GM12878 (cell line): Measurements from ENCODE around the gene U2AF2. TPM values are rescaled to one million over a fixed set of nuclear protein-coding genes. Genes with fewer than 3 reads are reported as not detected.

Source experiments
- ATAC-seq: fragments of 200-7000 bp; cut with Tn5 transposase; 3 replicates; pipeline ENCODE4 v1.9.1; 2020; ENCODE audit warnings: mild to moderate bottlenecking, moderate library complexity
- BruUV-seq: library from RNA; stranded (reverse); fragments of 400-500 nt; replicated peaks from 2 replicates; lab custom pipeline; 2021; lab: Mats Ljungman, UMichigan
- CTCF ChIA-PET: fragments of 300-600 bp; sonication (Branson Sonifier 250); formaldehyde crosslinking; extraction: SDS; loops from one replicate; lab custom pipeline; 2021; ENCODE audit warnings: inconsistent platforms; lab: Yijun Ruan, JAX
- POLR2A ChIA-PET: fragments of 350-600 bp; formaldehyde crosslinking; extraction: SDS; loops from one replicate; lab custom pipeline; 2021; ENCODE audit warnings: inconsistent platforms; lab: Charles Lee
- RAD21 ChIA-PET: fragments of 300-600 bp; sonication (Branson Sonifier 250); formaldehyde crosslinking; loops from one replicate; lab custom pipeline; 2023; ENCODE audit warnings: antibody characterized with exemption; ENCODE audit not compliant: unreplicated experiment; lab: Charles Lee
- SMC1A ChIA-PET: fragments of 300-600 bp; sonication (Branson Sonifier 250); formaldehyde crosslinking; loops from one replicate; lab custom pipeline; 2023; ENCODE audit not compliant: unreplicated experiment, uncharacterized antibody; lab: Charles Lee
- DNase-seq: peaks from one replicate; pipeline ENCODE4 v3.0.0-alpha.2; 2011; ENCODE audit warnings: low read depth, low spot score
- FAIRE-seq: peaks from 3 replicates; lab custom pipeline; 2011; peaks lifted over from hg19 to GRCh38; lab: Jason Lieb, UNC
- H2AFZ ChIP-seq: 2 replicates; pipeline ENCODE4 v1.6.0; 2011; ENCODE audit warnings: low read depth, low read length, control low read depth; ENCODE audit not compliant: control insufficient read depth
- H3K27ac ChIP-seq: 2 replicates; pipeline ENCODE4 v1.5.1; 2011; ENCODE audit warnings: control low read depth; ENCODE audit not compliant: control insufficient read depth, insufficient read depth
- H3K27me3 ChIP-seq, 2 experiments: replicated peaks in 1 of 2; 2 replicates each; pipeline versions ENCODE4 v1.6.0 to v1.6.1; 2011; ENCODE audit warnings: low read length in 1 of 2; ENCODE audit not compliant: control insufficient read depth in 2 of 2, insufficient read depth in 2 of 2
- H3K36me3 ChIP-seq, 2 experiments: 2 replicates each; pipeline ENCODE4 v1.5.1; 2011; ENCODE audit warnings: low read length in 1 of 2; ENCODE audit not compliant: control insufficient read depth in 2 of 2, insufficient read depth in 2 of 2
- H3K4me1 ChIP-seq: 2 replicates; pipeline ENCODE4 v1.6.1; 2011; ENCODE audit warnings: mild to moderate bottlenecking, low read length, moderate library complexity, mixed read lengths; ENCODE audit not compliant: control insufficient read depth, insufficient read depth
- H3K4me2 ChIP-seq: 2 replicates; pipeline ENCODE4 v1.6.0; 2011; ENCODE audit warnings: control low read depth; ENCODE audit not compliant: control insufficient read depth, insufficient read depth
- H3K4me3 ChIP-seq: fragments of 200-600 bp; sonication (generic); 2 replicates; pipeline ENCODE4 v1.5.1; 2016
- H3K79me2 ChIP-seq: 2 replicates; pipeline ENCODE4 v1.6.0; 2011; ENCODE audit warnings: low read length; ENCODE audit not compliant: control insufficient read depth, insufficient read depth
- H3K9ac ChIP-seq: 2 replicates; pipeline ENCODE4 v1.8.0; 2011; ENCODE audit warnings: low read length, control low read depth, mixed read lengths; ENCODE audit not compliant: control insufficient read depth, insufficient read depth
- H3K9me3 ChIP-seq: replicated peaks from 3 replicates; pipeline ENCODE4 v1.5.1; 2011; ENCODE audit warnings: mild to moderate bottlenecking, low read length; ENCODE audit not compliant: control insufficient read depth, insufficient read depth
- H4K20me1 ChIP-seq: 2 replicates; pipeline ENCODE4 v1.6.0; 2011; ENCODE audit not compliant: control insufficient read depth, insufficient read depth
- CHD1 ChIP-seq: IDR thresholded peaks from 2 replicates; pipeline ENCODE4 v1.6.1; 2012; ENCODE audit warnings: low read depth, low read length, improper control_type of control experiment
- ETV6 ChIP-seq, 2 experiments: fragments of 450-650 bp in 1 of 2; IDR thresholded peaks in 1 of 2; conservative IDR thresholded peaks in 1 of 2; 2 replicates each; pipeline ENCODE4 v1.6.1; 2014; ENCODE audit warnings: antibody characterized with exemption in 1 of 2, borderline replicate concordance in 1 of 2, low read depth in 1 of 2, mild to moderate bottlenecking in 1 of 2, moderate library complexity in 1 of 2
- PML ChIP-seq: IDR thresholded peaks from 2 replicates; pipeline ENCODE4 v1.6.1; 2012; ENCODE audit warnings: low read length, inconsistent platforms
- SRF ChIP-seq, 2 experiments: IDR thresholded peaks; 2 replicates each; pipeline ENCODE4 v1.6.1; 2011; ENCODE audit warnings: low read depth in 2 of 2, low read length in 2 of 2, mild to moderate bottlenecking in 1 of 2, moderate library complexity in 1 of 2
- YBX1 ChIP-seq: fragments of 450-650 bp; IDR thresholded peaks from 2 replicates; pipeline ENCODE4 v1.6.1; 2016; ENCODE audit warnings: antibody characterized with exemption
- WGBS: methylation state at CpG from one replicate; pipeline ENCODE4 v1.1.6; 2016; ENCODE audit warnings: low lambda C conversion rate; ENCODE audit not compliant: insufficient replicate concordance, insufficient coverage; ENCODE audit errors: missing lambda C conversion rate; 5-methylcytosine and 5-hydroxymethylcytosine counted together
- in situ Hi-C: fragments of 300-500 bp; cut with MboI; formaldehyde crosslinking; loops from 9 replicates; pipeline ENCODE4 v1.14.3; 2018; ENCODE audit warnings: mixed read lengths
- intact Hi-C: fragments of 100-400 bp; cut with micrococcal nuclease; formaldehyde crosslinking; loops from one replicate; pipeline ENCODE4 v1.14.2; 2022; ENCODE audit not compliant: unreplicated experiment
- polyA plus RNA-seq, 11 experiments: library from polyadenylated mRNA; depleted of rRNA in 4 of 11; unstranded in 6 of 11; stranded (reverse) in 5 of 11; fragments of >200 nt; fragmentation: Nextera tagmentation in 4 of 11; fragmentation: Illumina TruSeq in 1 of 11; extraction: Ambion mirVana in 4 of 11; extraction: Trizol in 1 of 11; gene quantifications; 1 replicate in 1 of 11; 2 replicates in 10 of 11; pipeline versions ENCODE4 v1.2.1 to v1.2.3, GENCODE V29; 2011 to 2016; ENCODE audit warnings: inconsistent platforms in 2 of 11, missing spikeins in 2 of 11, low read depth in 1 of 11
- total RNA-seq, 4 experiments: library from RNA; depleted of rRNA in 3 of 4; stranded (reverse); fragments of >200 nt in 3 of 4; fragmentation: Illumina TruSeq in 1 of 4; extraction: Trizol in 1 of 4; gene quantifications; 2 replicates each; pipeline versions ENCODE4 v1.2.1 to v1.2.3, GENCODE V29; 2013 to 2021
- TF ChIP-seq, protein P1 (sequence below): fragments of 450-650 bp; IDR thresholded peaks from 2 replicates; pipeline ENCODE4 v1.6.1; 2018; ENCODE audit warnings: mild to moderate bottlenecking, low read depth, moderate library complexity; ENCODE audit not compliant: partially characterized antibody

U2AF2 gene
- total and polyA plus RNA-seq, 10 of the 15 experiments (the other 5 are each of a cell fraction or from before 2014, with no cell fraction given) = 3.0 to 338 (median 130) TPM

- TF ChIP-seq, protein P1, sequence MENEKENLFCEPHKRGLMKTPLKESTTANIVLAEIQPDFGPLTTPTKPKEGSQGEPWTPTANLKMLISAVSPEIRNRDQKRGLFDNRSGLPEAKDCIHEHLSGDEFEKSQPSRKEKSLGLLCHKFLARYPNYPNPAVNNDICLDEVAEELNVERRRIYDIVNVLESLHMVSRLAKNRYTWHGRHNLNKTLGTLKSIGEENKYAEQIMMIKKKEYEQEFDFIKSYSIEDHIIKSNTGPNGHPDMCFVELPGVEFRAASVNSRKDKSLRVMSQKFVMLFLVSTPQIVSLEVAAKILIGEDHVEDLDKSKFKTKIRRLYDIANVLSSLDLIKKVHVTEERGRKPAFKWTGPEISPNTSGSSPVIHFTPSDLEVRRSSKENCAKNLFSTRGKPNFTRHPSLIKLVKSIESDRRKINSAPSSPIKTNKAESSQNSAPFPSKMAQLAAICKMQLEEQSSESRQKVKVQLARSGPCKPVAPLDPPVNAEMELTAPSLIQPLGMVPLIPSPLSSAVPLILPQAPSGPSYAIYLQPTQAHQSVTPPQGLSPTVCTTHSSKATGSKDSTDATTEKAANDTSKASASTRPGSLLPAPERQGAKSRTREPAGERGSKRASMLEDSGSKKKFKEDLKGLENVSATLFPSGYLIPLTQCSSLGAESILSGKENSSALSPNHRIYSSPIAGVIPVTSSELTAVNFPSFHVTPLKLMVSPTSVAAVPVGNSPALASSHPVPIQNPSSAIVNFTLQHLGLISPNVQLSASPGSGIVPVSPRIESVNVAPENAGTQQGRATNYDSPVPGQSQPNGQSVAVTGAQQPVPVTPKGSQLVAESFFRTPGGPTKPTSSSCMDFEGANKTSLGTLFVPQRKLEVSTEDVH = peak; percentile 83
- 0 out of 2 replicates have a peak, but pooled peaks have one; percentile 45 for TF ChIP-seq CHD1
- TF ChIP-seq ETV6 (conservative IDR thresholded peaks at IDR 0.05 in 1 of 2, IDR thresholded peaks at IDR 0.05 in 1 of 2; ENCODE audit: borderline replicate concordance in 1 of 2, low read depth in 1 of 2) = peak in 1 of 2 experiments; percentile 18; a peak in 1 of 4 replicates
- TF ChIP-seq SRF (IDR thresholded peaks at IDR 0.05; ENCODE audit: low read depth in 2 of 2, low read length in 2 of 2) = peak in 1 of 2 experiments; percentile 79; a peak in 3 of 4 replicates
These were observed 11.6 kb upstream of the U2AF2 start, which contains the start of gene ZNF581 (continued) for GRCh38 chr19:55643003-55643886.

DNA sequence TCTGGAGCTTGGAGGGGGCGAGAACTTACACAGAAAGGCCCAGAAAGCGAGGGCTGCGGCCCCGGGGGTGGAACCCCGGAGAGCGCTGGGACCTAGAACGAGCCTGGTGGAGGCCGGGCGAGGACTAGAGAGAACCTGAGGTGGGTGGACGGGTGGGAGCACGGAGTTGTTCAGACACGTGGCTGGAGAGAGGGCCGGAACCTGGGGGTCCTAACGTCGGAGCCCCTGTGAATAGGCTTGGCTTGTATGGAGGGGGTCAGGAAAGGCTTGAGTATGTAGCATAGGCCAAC lies 11.0 kb upstream of the U2AF2 start:
- POLR2A ChIA-PET = interaction anchor here (2.1 kb wide), 1 partner anchor 11 kb away, joined by 10 read pairs; the partner anchor contains the start of gene U2AF2
- H3K27me3 ChIP-seq = no peaks in the 10 kb centered on the region
- TF ChIP-seq PML (peak; percentile 13; the same call in 1 of the 2 replicates), YBX1 (no peak)
- FAIRE-seq = no peak
- no TSS peak for BruUV-seq
- intact Hi-C loops (loop anchor here (5.0 kb wide), 2 partner anchors 33 to 42 kb away; partner anchors contain the start of genes EPN1 and ZNF524), in situ Hi-C loops (no loop called here)
- peak overlapping the region; percentile 95 for H3K4me3 ChIP-seq
- no peak for DNase-seq
- RAD21 ChIA-PET = interaction anchor here (2.4 kb wide), 1 partner anchor 11 kb away, joined by 10 read pairs; the partner anchor contains the start of gene U2AF2
- WGBS = 2% methylated on average over 15 of the region's 15 CpGs
- H3K9me3 ChIP-seq = no peaks in the 10 kb centered on the region
- H3K9ac ChIP-seq = peak overlapping the region; percentile 86
- CTCF ChIA-PET = interaction anchor here (1.8 to 2.3 kb wide), 2 partner anchors 10 to 11 kb away, joined by 12 to 17 read pairs; partner anchors contain the start of gene U2AF2
- H4K20me1 ChIP-seq = no peaks in the 10 kb centered on the region
- peaks cover 36% of the 10 kb centered on the region for H3K4me1 ChIP-seq
- peaks cover 64% of the 10 kb centered on the region for H3K79me2 ChIP-seq
- H3K4me2 ChIP-seq = peak overlapping the region; percentile 91
- peak overlapping the region; percentile 64 for H3K27ac ChIP-seq
- 0 out of 4 replicates have a peak, but pooled peaks cover 0 to 2% of the 10 kb centered on the region in 2 experiments for H3K36me3 ChIP-seq
- H2AFZ ChIP-seq = no peak overlapping the region
- SMC1A ChIA-PET = no interaction called here
- ATAC-seq = no peak
